Tibial nerve (tissue), 3 donors: Measurements from ENCODE around the gene TRIM38.

Experiments used
- CTCF ChIP-seq, 5 experiments: fragments of 200-600 bp in 3 of 5; fragments of 450-650 bp in 2 of 5; sonication (generic) in 3 of 5; IDR thresholded peaks; one replicate each; pipeline ENCODE4 v1.5.1; 2016 to 2019; ENCODE audit warnings: antibody characterized with exemption in 5 of 5, mild to moderate bottlenecking in 3 of 5, moderate library complexity in 2 of 5
- POLR2A ChIP-seq, 2 donors: fragments of 450-650 bp; IDR thresholded peaks; one replicate each; pipeline ENCODE4 v1.6.1; 2017; ENCODE audit warnings: antibody characterized with exemption in 2 of 2, mild to moderate bottlenecking in 2 of 2, moderate library complexity in 2 of 2

DNA sequence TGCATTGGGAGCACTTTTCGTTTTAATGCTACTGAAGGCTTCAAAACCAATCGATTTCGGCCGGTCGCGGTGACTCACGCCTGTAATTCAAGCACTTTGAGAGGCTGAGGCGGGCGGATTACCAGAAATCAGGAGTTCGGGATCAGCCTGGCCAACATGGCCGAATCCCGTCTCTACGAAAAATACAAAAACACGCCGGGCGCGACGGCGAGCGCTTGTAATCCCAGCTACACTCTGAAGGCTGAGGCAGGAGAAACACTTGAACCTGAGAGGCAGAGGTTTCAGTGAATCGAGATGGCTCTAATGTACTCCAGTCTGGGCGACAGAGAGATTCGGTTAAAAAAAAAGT is 58.4 kb downstream of the TRIM38 start:
- no peak for TF ChIP-seq CTCF (IDR thresholded peaks at IDR 0.05)
- TF ChIP-seq POLR2A (IDR thresholded peaks at IDR 0.05): no peak
